SK-N-SH (cell line): ENCODE measurements around the gene SPIRE1. TPM values are rescaled to one million over a fixed set of nuclear protein-coding genes. Genes with fewer than 3 reads are reported as not detected.

Experiments used
- CTCF ChIA-PET: fragments of 300-600, 350-600 bp; formaldehyde crosslinking; extraction: SDS; loops from one replicate; lab custom pipeline; 2021; lab: Yijun Ruan, JAX
- POLR2A ChIA-PET: fragments of 350-600 bp; sonication (Branson Sonifier 250); formaldehyde crosslinking; extraction: SDS; loops from one replicate; lab custom pipeline; 2020; ENCODE audit warnings: antibody characterized with exemption, inconsistent platforms; lab: Yijun Ruan, JAX
- DNase-seq: peaks from one replicate; pipeline ENCODE4 v3.0.0; 2012
- H2AFZ ChIP-seq: fragments of 200-600 bp; sonication (generic); 2 replicates; pipeline ENCODE4 v1.8.1; 2016; ENCODE audit warnings: antibody characterized with exemption, mild to moderate bottlenecking, low read depth
- H3F3A ChIP-seq: fragments of 200-600 bp; sonication (generic); replicated peaks from 2 replicates; pipeline ENCODE3; 2016; ENCODE audit warnings: antibody characterized with exemption, mild to moderate bottlenecking; ENCODE audit not compliant: insufficient read depth
- H3K27ac ChIP-seq, 2 experiments: fragments of 200-500 bp in 1 of 2; fragments of 200-600 bp in 1 of 2; sonication (Bioruptor generic) in 1 of 2; sonication (generic), shearing (Covaris generic) in 1 of 2; 2 replicates each; pipeline versions ENCODE4 v1.5.1 to v1.6.1; 2014 to 2016; ENCODE audit warnings: low read depth in 2 of 2, inconsistent platforms in 1 of 2, low read length in 1 of 2, mild to moderate bottlenecking in 1 of 2, mixed read lengths in 1 of 2
- H3K27me3 ChIP-seq: fragments of 200-600 bp; sonication (generic), shearing (Covaris generic); 2 replicates; pipeline ENCODE4 v1.6.1; 2016; ENCODE audit warnings: mixed run types; ENCODE audit not compliant: insufficient read depth
- H3K36me3 ChIP-seq, 2 experiments: fragments of 200-500 bp in 1 of 2; fragments of 200-600 bp in 1 of 2; sonication (Bioruptor generic) in 1 of 2; sonication (generic) in 1 of 2; replicated peaks in 1 of 2; 2 replicates each; pipeline versions ENCODE3 to v1.5.1; 2014 to 2016; ENCODE audit warnings: low read length in 1 of 2, mild to moderate bottlenecking in 1 of 2; ENCODE audit not compliant: insufficient read depth in 2 of 2, control insufficient read depth in 1 of 2
- H3K4me1 ChIP-seq, 2 experiments: fragments of 200-500 bp in 1 of 2; fragments of 200-600 bp in 1 of 2; sonication (Bioruptor generic) in 1 of 2; sonication (generic), shearing (Covaris generic) in 1 of 2; 2 replicates each; pipeline versions ENCODE4 v1.5.1 to v1.6.1; 2014 to 2016; ENCODE audit warnings: low read depth in 1 of 2, low read length in 1 of 2, mixed run types in 1 of 2; ENCODE audit not compliant: insufficient read depth in 2 of 2, control insufficient read depth in 1 of 2
- H3K4me2 ChIP-seq: fragments of 200-600 bp; sonication (generic), shearing (Covaris generic); 2 replicates; pipeline ENCODE4 v1.6.1; 2017; ENCODE audit warnings: mixed run types
- H3K4me3 ChIP-seq, 2 experiments: fragments of 200-500 bp in 1 of 2; fragments of 200-600 bp in 1 of 2; sonication (Bioruptor generic) in 1 of 2; sonication (generic), shearing (Covaris generic) in 1 of 2; 2 replicates each; pipeline versions ENCODE4 v1.5.1 to v1.8.1; 2014 to 2016; ENCODE audit warnings: low read depth in 2 of 2, inconsistent platforms in 1 of 2, low read length in 1 of 2, mild to moderate bottlenecking in 1 of 2, mixed read lengths in 1 of 2, moderate library complexity in 1 of 2
- H3K79me2 ChIP-seq: fragments of 200-600 bp; sonication (generic); 2 replicates; pipeline ENCODE4 v1.8.1; 2017; ENCODE audit warnings: mild to moderate bottlenecking; ENCODE audit not compliant: insufficient read depth
- H3K9ac ChIP-seq: fragments of 200-600 bp; sonication (generic); 2 replicates; pipeline ENCODE4 v1.6.1; 2017; ENCODE audit warnings: mixed run types
- H3K9me2 ChIP-seq: fragments of 200-600 bp; sonication (generic); 2 replicates; pipeline ENCODE4 v1.6.1; 2017; ENCODE audit warnings: mixed run types
- H3K9me3 ChIP-seq: fragments of 200-600 bp; sonication (generic); 2 replicates; pipeline ENCODE4 v1.6.1; 2017; ENCODE audit warnings: mixed run types, mild to moderate bottlenecking, moderate library complexity
- H4K20me1 ChIP-seq: fragments of 200-600 bp; sonication (generic); 2 replicates; pipeline ENCODE4 v1.6.1; 2017; ENCODE audit warnings: mild to moderate bottlenecking, mixed run types; ENCODE audit not compliant: insufficient read depth
- CHD2 ChIP-seq: fragments of 150-350 bp; IDR thresholded peaks from 2 replicates; pipeline ENCODE4 v1.6.1; 2018; ENCODE audit warnings: low read length; ENCODE audit not compliant: partially characterized antibody
- CTCF ChIP-seq: fragments of 200-600 bp; sonication (generic); IDR thresholded peaks from 2 replicates; pipeline ENCODE4 v1.6.1; 2017; ENCODE audit warnings: antibody characterized with exemption, mild to moderate bottlenecking, moderate library complexity
- EP300 ChIP-seq, 2 experiments: IDR thresholded peaks; 2 replicates each; pipeline versions ENCODE4 v1.4.0 to v1.6.1; 2012; ENCODE audit warnings: borderline replicate concordance in 1 of 2, low read depth in 1 of 2, low read length in 1 of 2
- FOXJ3 ChIP-seq: sonication (generic); formaldehyde crosslinking; IDR thresholded peaks from 2 replicates; pipeline ENCODE4 v1.5.1; 2020; ENCODE audit warnings: mild to moderate bottlenecking, missing genetic modification reagents
- IRF3 ChIP-seq: fragments of 150-350 bp; IDR thresholded peaks from 2 replicates; pipeline ENCODE4 v1.6.1; 2016; ENCODE audit warnings: mild to moderate bottlenecking, low read depth, low read length
- MXI1 ChIP-seq: IDR thresholded peaks from 2 replicates; pipeline ENCODE4 v1.6.1; 2012; ENCODE audit warnings: mild to moderate bottlenecking, low read depth, low read length, improper control_type of control experiment
- RAD21 ChIP-seq: IDR thresholded peaks from 2 replicates; pipeline ENCODE4 v1.6.1; 2012; ENCODE audit warnings: mild to moderate bottlenecking, low read length
- RXRA ChIP-seq: IDR thresholded peaks from 2 replicates; pipeline ENCODE4 v1.4.0; 2012; ENCODE audit warnings: low read depth, mild to moderate bottlenecking, borderline replicate concordance
- TAF1 ChIP-seq: IDR thresholded peaks from 2 replicates; pipeline ENCODE4 v1.6.1; 2012; ENCODE audit warnings: low read depth, mild to moderate bottlenecking, low read length, moderate library complexity, borderline replicate concordance
- YY1 ChIP-seq: IDR thresholded peaks from 2 replicates; pipeline ENCODE4 v1.4.0; 2012; ENCODE audit warnings: low read depth, mild to moderate bottlenecking
- WGBS: methylation state at CpG from one replicate; pipeline ENCODE4 v1.1.6; 2017; ENCODE audit warnings: low lambda C conversion rate; 5-methylcytosine and 5-hydroxymethylcytosine counted together
- polyA plus RNA-seq, 3 experiments: library from polyadenylated mRNA; depleted of rRNA; stranded (reverse); fragments of >200 nt; gene quantifications; 2 replicates each; pipeline ENCODE4 v1.2.3, GENCODE V29; 2012
- TF ChIP-seq, protein P1 (sequence below): IDR thresholded peaks from 2 replicates; pipeline ENCODE4; 2012

SPIRE1 gene
- polyA plus RNA-seq, 1 of the 3 experiments (the other 2 are of a cell fraction): 6.7 TPM

DNA sequence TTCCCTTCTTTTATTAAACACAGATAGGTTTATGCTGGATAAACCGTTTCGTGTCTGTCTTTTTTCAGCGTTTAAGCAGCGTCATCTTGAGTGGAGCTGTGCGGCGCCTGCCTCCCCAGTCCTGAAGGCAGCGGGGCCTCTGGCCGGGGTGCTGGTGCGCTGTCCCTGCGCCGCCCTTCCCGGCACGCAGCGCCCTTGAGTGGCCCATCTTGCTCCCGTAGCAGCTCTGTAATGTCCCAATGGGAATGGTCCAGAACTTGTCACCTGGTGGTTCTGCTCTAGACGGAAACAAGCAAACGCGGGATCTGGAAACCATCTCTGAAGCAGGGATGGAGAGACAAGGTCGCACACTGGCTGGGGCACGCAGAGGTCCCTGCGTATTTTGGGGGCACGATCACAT, 225.7 kb downstream of the SPIRE1 start (continued):
- TF ChIP-seq IRF3: no peak
- no peak for TF ChIP-seq RAD21
- no peak for TF ChIP-seq TAF1
- TF ChIP-seq EP300 (IDR thresholded peaks at IDR 0.05; ENCODE audit: borderline replicate concordance in 1 of 2, low read depth in 1 of 2, low read length in 1 of 2): no peak
- TF ChIP-seq MXI1: no peak
- no peak for TF ChIP-seq CHD2
- no peak for TF ChIP-seq CTCF

DNA sequence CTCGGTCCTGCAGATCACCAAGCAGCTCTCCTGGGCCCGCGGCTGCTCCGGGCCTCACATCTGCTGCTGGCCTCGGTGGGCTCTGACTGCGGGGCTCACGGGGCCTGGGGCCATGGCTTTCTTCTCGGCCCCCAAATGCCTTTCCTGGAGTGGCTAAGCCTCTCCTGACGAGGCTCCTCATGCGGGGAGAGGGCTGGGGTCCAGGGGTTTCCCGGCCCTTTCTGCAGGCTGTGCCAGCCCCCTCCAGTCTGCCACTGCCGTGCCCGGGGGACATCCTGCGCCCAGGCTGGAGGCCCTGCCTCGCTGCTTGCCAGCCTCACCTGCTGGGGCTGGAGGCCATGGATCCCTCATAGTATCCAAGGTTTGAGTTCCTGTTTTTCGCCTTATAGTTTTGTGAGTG, 226.3 kb downstream of the SPIRE1 start:
- Histone ChIP-seq H3K4me3 (no peak overlapping the region), H3K9me3 (no peaks in the 10 kb centered on the region), H3K9me2 (no peaks in the 10 kb centered on the region), H3K27me3 (no peaks in the 10 kb centered on the region), H3K4me1 (no peaks in the 10 kb centered on the region), H3F3A (no peaks in the 10 kb centered on the region), H3K27ac (no peak overlapping the region), H4K20me1 (no peaks in the 10 kb centered on the region), H3K79me2 (no peaks in the 10 kb centered on the region), H3K4me2 (no peak overlapping the region), H3K36me3 (peaks cover 15 to 24% of the 10 kb centered on the region in 2 experiments), H3K9ac (no peak overlapping the region), H2AFZ (no peak overlapping the region)
- ChIA-PET POLR2A (no interaction called here), CTCF (no interaction called here)
- WGBS: 95% methylated on average over 9 of the region's 16 CpGs
- DNase-seq: no peak
- no peak for TF ChIP-seq FOXJ3
- TF ChIP-seq CTCF: no peak
- TF ChIP-seq, protein P1, sequence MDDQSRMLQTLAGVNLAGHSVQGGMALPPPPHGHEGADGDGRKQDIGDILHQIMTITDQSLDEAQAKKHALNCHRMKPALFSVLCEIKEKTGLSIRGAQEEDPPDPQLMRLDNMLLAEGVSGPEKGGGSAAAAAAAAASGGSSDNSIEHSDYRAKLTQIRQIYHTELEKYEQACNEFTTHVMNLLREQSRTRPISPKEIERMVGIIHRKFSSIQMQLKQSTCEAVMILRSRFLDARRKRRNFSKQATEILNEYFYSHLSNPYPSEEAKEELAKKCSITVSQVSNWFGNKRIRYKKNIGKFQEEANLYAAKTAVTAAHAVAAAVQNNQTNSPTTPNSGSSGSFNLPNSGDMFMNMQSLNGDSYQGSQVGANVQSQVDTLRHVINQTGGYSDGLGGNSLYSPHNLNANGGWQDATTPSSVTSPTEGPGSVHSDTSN: no peak
- no peak for TF ChIP-seq YY1
- TF ChIP-seq RXRA: no peak
- no peak for TF ChIP-seq RAD21
